Measurements from ENCODE around the gene CR2.
"Not testable (repeated sequence)": the region's sequence is repeated elsewhere in the genome, so short reads cannot be mapped to it uniquely, and the experiment has no call there.

GRCh38 chr1:207536263-207536662 lies 82.1 kb downstream of the CR2 start:
- not testable (repeated sequence) for TF ChIP-seq CTCF (IDR thresholded peaks at IDR 0.05); POLR2AphosphoS5 (IDR thresholded peaks at IDR 0.05; ENCODE audit: low read depth, low read length); MAX (IDR thresholded peaks at IDR 0.05; ENCODE audit: low read depth); USF2 (IDR thresholded peaks at IDR 0.05; ENCODE audit: borderline replicate concordance, low read depth, low read length); ZBTB33 (IDR thresholded peaks at IDR 0.05; ENCODE audit: borderline replicate concordance, low read depth)

Data from SK-N-SH (cell line).